OCI-LY3 (cell line): Measurements from ENCODE around the gene GCAT.

Source experiments
- H2AFZ ChIP-seq: fragments of 200-600, 300-600 bp; shearing (Covaris generic); 2 replicates; pipeline ENCODE4 v1.6.0; 2014; ENCODE audit warnings: antibody characterized with exemption, low read depth, low read length
- H3K27ac ChIP-seq: fragments of 200-600, 300-600 bp; sonication (generic); 2 replicates; pipeline ENCODE4 v1.5.1; 2014; ENCODE audit warnings: mild to moderate bottlenecking, low read length, moderate library complexity, mixed read lengths
- H3K27me3 ChIP-seq: fragments of 200-600, 300-600 bp; sonication (generic); 2 replicates; pipeline ENCODE4 v1.6.1; 2014; ENCODE audit warnings: low read depth, low read length, mixed read lengths
- H3K36me3 ChIP-seq: fragments of 200-600, 300-600 bp; sonication (generic); replicated peaks from 2 replicates; pipeline ENCODE3; 2014; ENCODE audit warnings: low read depth, low read length, mixed read lengths
- H3K4me1 ChIP-seq: fragments of 300-600, 200-600 bp; sonication (generic); 2 replicates; pipeline ENCODE4 v1.6.1; 2014; ENCODE audit warnings: low read length, mixed read lengths
- H3K4me2 ChIP-seq: fragments of 200-600, 300-600 bp; sonication (generic); 2 replicates; pipeline ENCODE4 v1.6.1; 2014; ENCODE audit warnings: low read length, mixed read lengths
- H3K4me3 ChIP-seq: fragments of 300-600, 200-600 bp; sonication (generic); 2 replicates; pipeline ENCODE4 v1.5.1; 2014; ENCODE audit warnings: antibody characterized with exemption, mild to moderate bottlenecking, low read length, moderate library complexity
- H3K79me2 ChIP-seq: fragments of 300-600, 200-600 bp; shearing (Covaris generic); 2 replicates; pipeline ENCODE4 v1.6.1; 2014; ENCODE audit warnings: mild to moderate bottlenecking, low read length, mixed read lengths
- H3K9ac ChIP-seq: fragments of 300-600, 200-600 bp; shearing (Covaris generic); 2 replicates; pipeline ENCODE4 v1.6.0; 2014; ENCODE audit warnings: mild to moderate bottlenecking, low read length, moderate library complexity
- H3K9me3 ChIP-seq: fragments of 200-600, 300-600 bp; shearing (Covaris generic); 2 replicates; pipeline ENCODE4 v1.6.1; 2014; ENCODE audit warnings: low read length, mixed read lengths; ENCODE audit not compliant: insufficient read depth
- H4K20me1 ChIP-seq: fragments of 200-600, 300-600 bp; sonication (generic); 2 replicates; pipeline ENCODE4 v1.6.1; 2016; ENCODE audit warnings: low read length, mixed read lengths; ENCODE audit not compliant: insufficient read depth
- EZH2phosphoT487 ChIP-seq: fragments of 200-600 bp; shearing (Covaris generic); IDR thresholded peaks from 2 replicates; pipeline ENCODE4 v1.6.1; 2018; ENCODE audit warnings: antibody characterized with exemption, mixed run types, low read depth
- TF ChIP-seq, protein P1 (sequence below): fragments of 200-600, 300-600 bp; sonication (generic); IDR thresholded peaks from 2 replicates; pipeline ENCODE4 v1.5.1; 2014; ENCODE audit warnings: antibody characterized with exemption, low read length, low read depth

GCAT gene

DNA sequence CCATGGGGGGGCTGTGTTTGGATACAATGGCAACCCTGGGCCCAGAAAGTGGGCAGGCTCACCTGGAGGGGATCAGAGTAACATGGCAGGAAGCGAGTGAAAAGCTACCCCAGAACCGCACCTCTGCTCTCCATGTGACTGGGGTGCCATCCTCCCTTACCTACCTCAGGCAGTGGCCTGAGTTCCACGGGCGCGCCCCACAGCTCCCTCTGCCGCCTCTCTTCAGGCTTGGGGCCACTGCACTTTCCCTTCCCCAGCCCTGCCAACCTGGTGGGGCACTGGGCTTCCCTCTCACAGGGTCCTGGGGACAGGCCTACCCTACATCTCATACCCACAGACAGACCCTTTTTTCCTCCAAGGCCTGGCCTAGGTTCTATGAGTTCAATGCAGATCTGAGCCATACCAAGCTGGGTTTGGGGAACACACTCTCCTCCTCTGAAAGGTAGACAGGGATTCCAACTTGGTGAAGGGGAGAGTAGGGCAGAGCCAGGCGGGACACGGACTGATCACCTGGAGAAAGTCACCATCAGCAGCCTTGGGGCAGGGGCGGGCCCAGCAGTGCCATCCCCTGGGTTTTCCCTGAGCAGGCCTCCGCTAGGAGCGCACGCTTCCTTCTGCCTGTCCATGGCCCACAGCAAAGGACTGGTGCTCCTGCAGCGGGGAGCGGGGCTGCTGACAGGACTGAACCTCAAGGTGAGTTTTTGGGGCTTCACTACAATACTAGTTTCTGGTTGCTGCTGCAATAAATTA, 22.5 kb downstream of the GCAT start:
- Histone ChIP-seq H3K4me2 (no peak overlapping the region), H3K27me3 (no peaks in the 10 kb centered on the region), H3K9ac (no peak overlapping the region), H4K20me1 (no peaks in the 10 kb centered on the region), H3K9me3 (no peaks in the 10 kb centered on the region), H3K79me2 (no peaks in the 10 kb centered on the region), H3K27ac (no peak overlapping the region), H3K4me3 (no peak overlapping the region), H3K4me1 (no peaks in the 10 kb centered on the region), H3K36me3 (peaks cover 35% of the 10 kb centered on the region), H2AFZ (no peak overlapping the region)
- no peak for TF ChIP-seq EZH2phosphoT487
- TF ChIP-seq, protein P1, sequence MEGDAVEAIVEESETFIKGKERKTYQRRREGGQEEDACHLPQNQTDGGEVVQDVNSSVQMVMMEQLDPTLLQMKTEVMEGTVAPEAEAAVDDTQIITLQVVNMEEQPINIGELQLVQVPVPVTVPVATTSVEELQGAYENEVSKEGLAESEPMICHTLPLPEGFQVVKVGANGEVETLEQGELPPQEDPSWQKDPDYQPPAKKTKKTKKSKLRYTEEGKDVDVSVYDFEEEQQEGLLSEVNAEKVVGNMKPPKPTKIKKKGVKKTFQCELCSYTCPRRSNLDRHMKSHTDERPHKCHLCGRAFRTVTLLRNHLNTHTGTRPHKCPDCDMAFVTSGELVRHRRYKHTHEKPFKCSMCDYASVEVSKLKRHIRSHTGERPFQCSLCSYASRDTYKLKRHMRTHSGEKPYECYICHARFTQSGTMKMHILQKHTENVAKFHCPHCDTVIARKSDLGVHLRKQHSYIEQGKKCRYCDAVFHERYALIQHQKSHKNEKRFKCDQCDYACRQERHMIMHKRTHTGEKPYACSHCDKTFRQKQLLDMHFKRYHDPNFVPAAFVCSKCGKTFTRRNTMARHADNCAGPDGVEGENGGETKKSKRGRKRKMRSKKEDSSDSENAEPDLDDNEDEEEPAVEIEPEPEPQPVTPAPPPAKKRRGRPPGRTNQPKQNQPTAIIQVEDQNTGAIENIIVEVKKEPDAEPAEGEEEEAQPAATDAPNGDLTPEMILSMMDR: no peak

DNA sequence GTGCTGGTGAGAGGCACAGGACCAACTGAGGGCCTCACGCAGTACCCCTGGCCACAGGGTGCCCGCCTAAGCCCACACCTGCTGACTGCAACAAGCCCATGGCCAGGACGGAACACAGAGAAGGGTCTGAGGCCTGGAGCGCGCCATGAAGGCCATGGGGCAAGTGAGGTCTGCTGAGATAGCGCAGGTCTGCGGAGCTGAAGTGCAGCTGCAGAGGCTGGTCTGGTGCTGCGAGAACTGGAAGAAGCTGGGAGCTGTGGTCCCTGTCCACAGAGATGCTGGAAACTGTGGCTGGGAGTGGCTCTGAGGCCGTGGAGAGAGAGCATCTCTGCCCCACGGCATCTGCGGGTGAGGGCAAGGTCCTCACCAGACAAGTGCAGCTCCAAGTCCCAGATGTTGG, 23.7 kb downstream of the GCAT start:
- Histone ChIP-seq H3K27me3 (no peaks in the 10 kb centered on the region), H2AFZ (no peak overlapping the region), H4K20me1 (no peaks in the 10 kb centered on the region), H3K9ac (no peak overlapping the region), H3K79me2 (no peaks in the 10 kb centered on the region), H3K4me3 (no peak overlapping the region), H3K9me3 (no peaks in the 10 kb centered on the region), H3K36me3 (peaks cover 35% of the 10 kb centered on the region), H3K4me1 (no peaks in the 10 kb centered on the region), H3K27ac (no peak overlapping the region), H3K4me2 (no peak overlapping the region)
- TF ChIP-seq EZH2phosphoT487: no peak
- TF ChIP-seq, protein P1: no peak

DNA sequence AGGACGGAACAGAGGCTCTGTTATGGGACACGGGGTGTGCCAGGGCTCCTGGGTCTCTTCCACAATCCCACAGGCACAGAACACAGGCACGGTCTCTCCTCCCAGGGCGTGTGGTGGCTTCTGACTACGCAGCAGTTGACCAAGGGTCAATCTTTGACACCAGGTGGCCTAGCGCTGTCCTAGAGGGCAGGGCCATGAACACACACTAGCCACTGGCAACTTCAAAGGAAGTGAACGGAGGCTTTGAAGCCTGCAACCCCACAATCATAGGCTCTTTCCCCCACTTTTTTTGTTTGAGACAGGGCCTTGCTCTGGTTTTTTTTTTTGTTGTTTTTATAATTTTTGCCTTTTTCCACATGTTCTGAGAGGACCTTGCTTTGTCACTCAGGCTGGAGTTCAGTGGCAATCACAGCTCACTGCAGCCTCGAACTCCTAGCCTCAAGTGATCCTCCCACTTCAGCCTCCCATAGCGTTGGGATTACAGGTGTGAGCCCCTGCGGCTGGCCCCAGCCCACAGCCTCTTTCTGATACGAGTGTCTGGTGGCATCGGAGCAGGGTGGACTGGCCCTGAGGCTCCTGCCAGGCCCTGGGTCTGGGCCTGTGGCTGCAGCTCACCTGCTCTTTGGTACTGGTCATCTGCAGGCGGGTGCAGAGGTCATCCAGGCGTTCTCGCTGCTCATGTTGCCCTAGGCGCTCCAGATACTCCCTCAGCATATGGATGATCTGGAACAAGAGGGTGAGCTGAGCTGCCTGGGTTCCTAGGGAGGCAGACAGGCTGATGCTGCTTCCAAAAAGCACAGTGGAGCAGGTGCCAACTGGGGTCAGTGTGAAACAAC, 24.5 kb downstream of the GCAT start:
- Histone ChIP-seq H3K4me1 (no peaks in the 10 kb centered on the region), H3K9me3 (no peaks in the 10 kb centered on the region), H3K79me2 (no peaks in the 10 kb centered on the region), H3K27me3 (no peaks in the 10 kb centered on the region), H3K4me2 (no peak overlapping the region), H4K20me1 (no peaks in the 10 kb centered on the region), H3K27ac (no peak overlapping the region), H3K9ac (no peak overlapping the region), H3K36me3 (peaks cover 39% of the 10 kb centered on the region), H2AFZ (no peak overlapping the region), H3K4me3 (no peak overlapping the region)
- TF ChIP-seq, protein P1: no peak
- TF ChIP-seq EZH2phosphoT487: no peak
